MM.1S (cell line): Measurements from ENCODE around the gene NRXN3.

Source experiments
- CTCF ChIP-seq: fragments of 300-600 bp; sonication (generic); IDR thresholded peaks from 2 replicates; pipeline ENCODE4 v1.5.1; 2016; ENCODE audit warnings: antibody characterized with exemption, low read length, mixed read lengths
- EZH2 ChIP-seq: fragments of 300-600 bp; sonication (generic); optimal IDR thresholded peaks from 2 replicates; pipeline ENCODE3; 2017; ENCODE audit warnings: low read depth, mild to moderate bottlenecking, antibody characterized with exemption, low read length, mixed read lengths
- EZH2phosphoT487 ChIP-seq: fragments of 300-600 bp; sonication (generic); IDR thresholded peaks from 2 replicates; pipeline ENCODE4 v1.6.1; 2018; ENCODE audit warnings: antibody characterized with exemption, low read length

DNA sequence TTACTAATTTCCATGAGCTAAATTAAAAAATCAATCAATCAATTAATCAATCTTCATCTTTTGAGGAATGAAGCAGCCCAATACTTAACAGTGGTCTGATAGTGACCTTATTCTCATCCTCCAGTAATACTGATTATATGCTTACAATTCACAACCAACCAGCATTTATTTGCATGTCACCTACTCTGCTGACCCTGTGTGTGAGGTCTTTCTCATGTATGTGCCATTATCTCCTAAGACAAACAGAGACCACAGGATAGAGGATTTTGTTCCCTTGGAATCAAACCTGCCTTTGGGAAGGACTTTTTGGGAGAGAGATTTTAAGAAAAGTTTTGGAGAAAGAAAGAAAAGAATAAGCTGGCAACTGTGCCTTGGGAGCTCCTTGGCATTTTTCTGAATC, 197.2 kb downstream of the NRXN3 start:
- TF ChIP-seq CTCF: no peak
- no peak for TF ChIP-seq EZH2
- no peak for TF ChIP-seq EZH2phosphoT487
